Measurements from ENCODE around the gene ZFPL1. TPM values are rescaled to one million over a fixed set of nuclear protein-coding genes. Genes with fewer than 3 reads are reported as not detected.

The ZFPL1 gene
- total and polyA plus RNA-seq, 4 donors: 12.3 to 19.2 (median 16.3) TPM

- H3K27ac ChIP-seq (ENCODE audit: low read depth in 1 of 2, low read length in 2 of 2): peak overlapping the region; percentile 89 to 90
- no peaks in the 10 kb centered on the region for H3K9me3 ChIP-seq (ENCODE audit: control insufficient read depth in 4 of 4, low read length in 3 of 4)
- no peak for DNase-seq (ENCODE audit: low spot score)
- peaks cover 9 to 19% (median 17%) of the 10 kb centered on the region in 4 donors for H3K36me3 ChIP-seq (ENCODE audit: control insufficient read depth in 4 of 4, insufficient read depth in 3 of 4, low read depth in 1 of 4, low read length in 3 of 4)
- peaks cover 20 to 81% (median 62%) of the 10 kb centered on the region in 4 donors for H3K4me1 ChIP-seq (ENCODE audit: control insufficient read depth in 4 of 4, insufficient read depth in 4 of 4, low read length in 3 of 4)
- TF ChIP-seq FOXA1 (IDR thresholded peaks at IDR 0.05) (no peak), EGR1 (IDR thresholded peaks at IDR 0.05; ENCODE audit: low read depth in 2 of 2) (no peak), REST (IDR thresholded peaks at IDR 0.05) (no peak), HNF4A (conservative IDR thresholded peaks at IDR 0.05) (no peak), SP1 (IDR thresholded peaks at IDR 0.05) (no peak), ZBTB33 (IDR thresholded peaks at IDR 0.05) (no peak), NR2F2 (IDR thresholded peaks at IDR 0.05) (no peak), JUND (IDR thresholded peaks at IDR 0.05) (no peak), HNF4G (IDR thresholded peaks at IDR 0.05) (no peak), MAX (IDR thresholded peaks at IDR 0.05) (no peak), GABPA (IDR thresholded peaks at IDR 0.05 in 1 of 2, conservative IDR thresholded peaks at IDR 0.05 in 1 of 2) (no peak), ATF3 (IDR thresholded peaks at IDR 0.05) (no peak), RXRA (IDR thresholded peaks at IDR 0.05) (no peak), CTCF (IDR thresholded peaks at IDR 0.05; ENCODE audit: low read depth, low read length, missing input control) (no peak), RAD21 (IDR thresholded peaks at IDR 0.05) (no peak)
- 16% methylated on average over 68 of the region's 68 CpGs for WGBS
- no peaks in the 10 kb centered on the region for H3K27me3 ChIP-seq (ENCODE audit: control insufficient read depth in 4 of 4, insufficient read depth in 4 of 4, low read length in 3 of 4)
- H3K9ac ChIP-seq (ENCODE audit: low read depth in 1 of 2, low read length in 2 of 2): peak overlapping the region; percentile 47 to 82
- peak overlapping the region; percentile 81 to 95 (median 90) for H3K4me3 ChIP-seq (ENCODE audit: low read depth in 1 of 3, low read length in 3 of 3)
These were observed 32.6 kb downstream of the ZFPL1 start for GRCh38 chr11:65116370-65117205.
